ENCODE results near the gene TNFRSF18.
"Not testable (repeated sequence)": the region's sequence is repeated elsewhere in the genome, so short reads cannot be mapped to it uniquely, and the experiment has no call there.

TNFRSF18 gene

DNA sequence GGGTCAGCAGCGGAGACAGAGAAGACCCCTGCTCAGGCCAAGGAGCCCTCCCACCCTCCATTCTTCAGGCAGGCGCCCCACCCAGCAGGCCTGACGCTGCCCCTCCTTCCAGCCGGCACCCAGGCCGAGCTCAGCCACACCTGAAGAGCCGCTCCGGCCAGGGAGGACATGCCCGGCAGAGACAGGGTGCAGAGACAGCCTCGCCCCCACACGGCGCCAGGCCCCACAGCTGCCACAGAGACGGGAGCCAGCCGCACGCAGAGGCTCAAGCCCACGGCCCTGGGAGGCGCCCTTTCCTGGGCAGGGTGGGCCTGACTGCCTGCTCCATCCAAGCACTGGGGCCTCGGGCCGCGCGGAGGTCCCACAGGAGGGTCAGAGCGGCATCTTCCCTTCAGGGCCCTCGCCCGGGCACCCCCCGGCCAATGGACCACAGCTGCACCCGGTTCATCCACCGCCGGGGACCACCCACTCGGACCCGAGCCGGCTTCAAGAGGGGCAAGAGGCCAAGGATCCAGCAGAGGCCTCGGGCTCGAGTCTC is 27.5 kb downstream of the TNFRSF18 start:
- in situ Hi-C loops (cut with HindIII; ENCODE audit: low pct_unique_long_range_greater_than_20kb, low sequenced_read_pairs) = no loop called here
- DNase-seq (ENCODE audit: low read depth in 1 of 2, low spot score in 1 of 2) = no peak
- TF ChIP-seq JUND (IDR thresholded peaks at IDR 0.05; ENCODE audit: low read depth) = no peak

DNA sequence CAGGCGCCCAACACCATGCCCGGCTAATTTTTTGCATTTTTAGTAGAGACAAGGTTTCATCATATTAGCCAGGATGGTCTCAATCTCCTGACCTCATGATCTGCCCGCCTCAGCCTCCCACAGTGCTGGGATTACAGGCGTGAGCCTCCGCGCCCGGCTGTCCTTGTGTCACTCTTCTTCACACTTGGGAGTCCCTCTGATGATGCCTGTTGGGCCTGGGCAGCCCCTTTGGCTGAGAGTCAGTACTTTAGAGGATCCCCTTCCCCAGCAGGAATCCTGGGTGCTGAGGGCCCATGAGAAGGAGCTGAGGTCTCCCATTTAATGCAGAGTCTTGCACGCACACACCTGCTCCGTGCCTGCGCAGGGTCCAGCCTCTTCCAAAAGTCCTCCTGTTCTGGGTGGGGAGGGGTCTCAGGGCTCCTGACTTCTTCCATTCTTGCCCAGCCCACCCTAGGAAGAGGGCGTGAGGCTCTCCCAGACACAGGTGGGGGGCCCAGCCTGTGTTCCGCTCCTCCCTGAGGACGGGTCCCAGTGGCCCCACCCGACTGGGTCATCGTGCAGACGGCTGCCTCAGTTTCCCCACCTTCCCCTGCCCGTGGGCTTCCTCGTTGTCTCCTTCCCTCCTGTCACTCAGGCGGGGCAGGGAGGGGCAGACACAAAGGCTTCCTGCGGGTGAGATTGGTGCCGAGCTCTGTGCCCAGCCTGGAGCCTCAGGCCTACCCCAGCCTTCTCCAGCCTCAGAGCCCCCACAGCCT is 28.8 kb downstream of the TNFRSF18 start:
- in situ Hi-C loops (cut with HindIII; ENCODE audit: low pct_unique_long_range_greater_than_20kb, low sequenced_read_pairs) = no loop called here

DNA sequence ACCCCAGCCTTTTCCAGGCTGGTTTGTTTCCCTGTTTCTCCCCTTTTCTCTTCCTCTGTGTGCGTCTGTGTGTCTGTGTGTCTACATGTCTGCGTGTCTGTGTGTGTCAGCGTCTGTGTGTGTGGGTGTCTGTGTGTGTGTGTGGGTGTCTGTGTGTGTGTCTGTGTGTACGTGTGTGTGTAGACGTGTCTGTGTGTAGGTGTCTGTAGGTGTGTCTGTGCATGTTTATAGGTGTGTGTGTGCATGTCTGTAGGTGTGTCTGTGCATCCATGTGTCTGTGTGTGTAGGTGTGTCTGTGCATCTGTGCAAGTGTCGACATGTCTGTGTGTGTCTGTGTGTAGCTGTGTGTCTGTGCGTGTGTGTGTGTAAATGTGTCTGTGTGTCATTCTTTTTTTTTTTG is 29.5 kb downstream of the TNFRSF18 start:
- in situ Hi-C loops (cut with HindIII; ENCODE audit: low pct_unique_long_range_greater_than_20kb, low sequenced_read_pairs) = no loop called here
- no peak for DNase-seq (ENCODE audit: low read depth in 1 of 2, low spot score in 1 of 2)

More for the DNA sequence above, 28.8 kb downstream of the TNFRSF18 start:
- no peak for TF ChIP-seq JUND (IDR thresholded peaks at IDR 0.05; ENCODE audit: low read depth)
- DNase-seq (ENCODE audit: low read depth in 1 of 2, low spot score in 1 of 2) = no peak

DNA sequence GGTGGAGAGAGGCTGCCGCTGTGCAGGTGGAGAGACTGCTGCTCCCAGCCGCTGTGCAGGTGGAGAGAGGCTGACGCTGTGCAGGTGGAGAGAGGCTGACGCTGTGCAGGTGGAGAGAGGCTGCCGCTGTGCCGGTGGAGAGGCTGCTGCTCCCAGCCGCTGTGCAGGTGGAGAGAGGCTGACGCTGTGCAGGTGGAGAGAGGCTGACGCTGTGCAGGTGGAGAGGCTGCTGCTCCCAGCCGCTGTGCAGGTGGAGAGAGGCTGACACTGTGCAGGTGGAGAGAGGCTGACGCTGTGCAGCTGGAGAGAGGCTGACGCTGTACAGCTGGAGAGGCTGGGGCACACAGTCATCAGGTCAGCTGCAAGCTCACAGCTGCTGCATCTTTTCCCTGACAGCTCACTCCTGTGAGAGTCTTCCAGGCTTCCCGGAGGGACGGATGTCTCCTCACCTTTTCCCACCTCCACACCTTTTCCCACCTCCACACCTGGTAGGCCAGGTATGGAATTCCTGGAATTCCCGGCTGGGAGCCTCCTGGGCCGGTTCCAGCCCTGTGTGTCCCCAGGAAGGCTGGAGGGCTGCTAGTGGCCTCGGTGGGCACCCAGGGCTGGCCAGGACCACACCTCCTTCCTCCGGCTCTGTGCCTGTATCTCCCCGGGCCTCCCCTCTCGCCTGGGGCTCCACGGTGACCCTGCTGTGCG is 30.2 kb downstream of the TNFRSF18 start:
- DNase-seq (ENCODE audit: low read depth in 1 of 2, low spot score in 1 of 2); in situ Hi-C loops (cut with HindIII; ENCODE audit: low pct_unique_long_range_greater_than_20kb, low sequenced_read_pairs): not testable (repeated sequence)

More for the DNA sequence above, 29.5 kb downstream of the TNFRSF18 start:
- no peak for TF ChIP-seq JUND (IDR thresholded peaks at IDR 0.05; ENCODE audit: low read depth)

DNA sequence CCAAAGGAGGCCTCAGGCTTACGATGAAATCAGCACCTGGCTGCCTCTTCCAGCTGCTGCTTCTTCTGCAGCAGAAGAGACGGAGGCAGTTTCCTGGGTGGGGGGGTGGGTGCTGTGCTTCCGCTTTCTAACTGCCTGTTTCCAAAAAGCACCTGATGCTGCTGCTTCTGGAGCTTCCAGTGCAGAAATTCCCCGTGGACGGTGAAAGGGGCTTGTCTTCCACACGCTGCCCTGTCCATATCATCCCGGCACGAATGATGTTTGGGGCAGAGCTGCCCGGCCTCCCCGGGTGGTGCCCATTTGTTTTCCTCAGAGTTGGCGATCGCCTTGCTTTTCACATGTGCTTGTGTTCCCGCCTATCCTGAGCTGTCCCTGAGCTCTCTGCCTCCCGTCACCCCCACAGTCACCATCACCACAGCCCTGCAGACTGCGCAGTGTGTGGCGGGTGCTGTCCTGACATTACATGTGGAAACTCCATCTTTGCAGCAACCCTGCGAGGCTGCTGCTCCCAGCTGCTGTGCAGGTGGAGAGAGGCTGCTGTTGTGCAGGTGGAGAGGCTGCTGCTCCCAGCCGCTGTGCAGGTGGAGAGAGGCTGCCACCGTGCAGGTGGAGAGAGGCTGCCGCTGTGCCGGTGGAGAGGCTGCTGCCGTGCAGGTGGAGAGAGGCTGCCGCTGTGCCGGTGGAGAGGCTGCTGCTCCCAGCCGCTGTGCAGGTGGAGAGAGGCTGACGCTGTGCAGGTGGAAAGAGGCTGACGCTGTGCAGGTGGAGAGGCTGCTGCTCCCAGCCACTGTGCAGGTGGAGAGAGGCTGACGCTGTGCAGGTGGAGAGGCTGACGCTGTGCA is 30.9 kb downstream of the TNFRSF18 start:
- in situ Hi-C loops (cut with HindIII; ENCODE audit: low pct_unique_long_range_greater_than_20kb, low sequenced_read_pairs) = no loop called here
- no peak for DNase-seq (ENCODE audit: low read depth in 1 of 2, low spot score in 1 of 2)
- no peak for TF ChIP-seq JUND (IDR thresholded peaks at IDR 0.05; ENCODE audit: low read depth)

DNA sequence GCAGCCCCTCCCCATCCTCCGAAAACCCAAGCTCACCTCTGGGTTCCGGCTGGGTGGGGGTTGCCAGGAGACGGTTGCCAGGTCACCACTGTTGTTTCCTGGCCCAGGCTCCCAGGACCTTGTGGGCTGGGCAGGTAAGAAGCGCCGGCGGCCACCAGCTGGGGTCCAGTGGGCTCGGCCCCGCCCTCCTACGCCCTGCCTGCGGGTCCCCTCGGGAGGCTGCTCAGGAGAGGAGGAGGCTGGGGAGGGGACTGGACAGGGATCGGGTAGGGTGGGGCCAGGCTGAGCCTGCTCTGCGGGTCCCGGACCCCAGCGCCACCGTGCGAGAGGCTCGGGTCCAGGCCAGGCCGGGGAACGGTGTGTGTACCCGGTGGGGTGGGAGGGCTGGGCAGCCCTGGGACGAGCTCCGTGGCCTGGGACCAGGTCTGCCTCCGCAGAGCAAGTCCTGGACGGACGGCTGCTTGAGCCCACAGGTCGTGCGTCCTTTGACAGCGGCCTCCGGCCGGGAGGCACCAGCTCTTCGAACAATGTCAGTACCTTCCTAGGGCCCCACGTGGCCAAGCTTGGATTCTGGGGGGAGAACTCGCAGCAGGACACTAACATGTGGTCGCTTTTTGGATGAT is 32.5 kb downstream of the TNFRSF18 start, which contains the start of gene TTLL10:
TSS of gene TTLL10 (plus strand) at position 88 of the 623 bp plus-strand sequence. CDS start 5,336 bp downstream, outside the sequence.
- DNase-seq (ENCODE audit: low read depth in 1 of 2, low spot score in 1 of 2) = no peak
- in situ Hi-C loops (cut with HindIII; ENCODE audit: low pct_unique_long_range_greater_than_20kb, low sequenced_read_pairs) = no loop called here
- TF ChIP-seq JUND (IDR thresholded peaks at IDR 0.05; ENCODE audit: low read depth) = no peak

DNA sequence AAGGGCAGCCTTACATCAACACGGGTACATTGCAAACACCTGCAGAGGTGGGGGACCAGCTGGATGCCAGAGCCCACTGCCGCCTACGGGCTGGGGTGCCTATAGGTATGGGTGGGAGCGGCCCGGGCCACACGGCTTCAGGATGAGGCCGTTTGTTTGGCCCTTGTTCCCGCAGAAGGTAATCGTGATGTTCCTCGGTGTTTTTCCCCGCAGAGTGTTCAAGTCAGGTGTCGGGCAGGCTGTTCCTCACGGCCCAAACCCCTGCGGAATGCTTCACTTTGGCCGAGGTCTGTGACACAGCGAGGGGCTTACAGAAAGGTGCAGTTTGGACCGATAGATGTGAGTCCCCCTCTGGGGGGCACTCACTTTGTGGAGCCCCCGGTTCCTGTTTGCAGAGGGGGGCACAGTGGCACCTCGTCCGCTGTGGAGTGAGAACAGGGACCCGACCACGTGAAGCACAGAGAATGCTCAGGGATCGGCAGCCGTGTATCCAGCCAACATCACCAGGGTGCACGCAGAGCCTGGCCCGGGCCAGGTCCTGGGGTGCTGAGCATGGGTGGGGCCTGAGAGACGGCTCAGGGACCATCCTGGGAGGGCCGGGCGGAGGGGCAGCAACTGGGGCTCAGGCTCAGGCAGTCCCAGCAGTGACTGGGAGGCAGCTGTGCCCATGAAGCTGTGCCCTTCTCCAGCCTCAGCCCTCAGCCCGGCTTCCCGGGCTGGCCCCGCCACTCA is 33.2 kb downstream of the TNFRSF18 start:
- no peak for DNase-seq (ENCODE audit: low read depth in 1 of 2, low spot score in 1 of 2)
- TF ChIP-seq JUND (IDR thresholded peaks at IDR 0.05; ENCODE audit: low read depth) = no peak
- in situ Hi-C loops (cut with HindIII; ENCODE audit: low pct_unique_long_range_greater_than_20kb, low sequenced_read_pairs) = no loop called here

DNA sequence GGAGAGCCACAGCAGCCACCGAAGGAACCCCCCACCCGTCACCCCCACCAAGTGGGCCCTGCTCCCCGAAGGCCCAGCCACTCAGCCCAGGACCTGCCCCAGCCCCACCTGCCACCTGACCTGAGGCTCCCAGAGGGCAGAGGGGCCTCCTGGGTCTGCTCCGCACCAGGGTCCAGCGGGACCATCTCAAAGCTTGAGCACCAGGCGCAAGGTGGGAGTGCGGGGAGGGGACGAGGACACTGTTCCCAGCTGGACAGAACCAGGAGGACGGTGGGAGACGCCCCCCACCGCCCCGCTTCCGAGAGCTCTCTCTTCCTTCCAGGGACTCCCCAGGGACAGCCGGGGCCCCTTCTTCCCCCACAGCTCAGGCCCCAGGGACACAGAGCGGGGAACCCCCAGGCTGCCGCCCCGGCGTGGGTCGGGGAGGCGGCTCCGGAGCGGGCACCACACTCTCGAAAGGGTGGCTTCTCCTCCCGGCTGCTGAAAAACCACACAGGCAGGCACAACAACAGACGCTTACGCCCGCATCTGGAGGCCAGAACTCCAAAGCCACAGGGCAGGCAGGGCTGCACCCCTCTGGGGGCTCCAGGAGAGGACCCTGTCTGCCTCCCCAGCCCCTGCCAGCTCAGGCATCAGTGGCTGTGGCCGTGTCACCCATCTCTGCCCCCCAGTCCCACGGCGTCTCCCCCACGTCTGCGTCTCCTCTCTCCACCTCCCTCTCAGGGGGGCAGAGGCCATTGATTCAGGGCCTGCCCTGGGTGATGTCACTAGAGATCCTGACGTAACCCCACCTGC is 34.6 kb downstream of the TNFRSF18 start:
- in situ Hi-C loops (cut with HindIII; ENCODE audit: low pct_unique_long_range_greater_than_20kb, low sequenced_read_pairs) = no loop called here
- TF ChIP-seq JUND (IDR thresholded peaks at IDR 0.05; ENCODE audit: low read depth) = no peak
- DNase-seq (ENCODE audit: low read depth in 1 of 2, low spot score in 1 of 2) = no peak

DNA sequence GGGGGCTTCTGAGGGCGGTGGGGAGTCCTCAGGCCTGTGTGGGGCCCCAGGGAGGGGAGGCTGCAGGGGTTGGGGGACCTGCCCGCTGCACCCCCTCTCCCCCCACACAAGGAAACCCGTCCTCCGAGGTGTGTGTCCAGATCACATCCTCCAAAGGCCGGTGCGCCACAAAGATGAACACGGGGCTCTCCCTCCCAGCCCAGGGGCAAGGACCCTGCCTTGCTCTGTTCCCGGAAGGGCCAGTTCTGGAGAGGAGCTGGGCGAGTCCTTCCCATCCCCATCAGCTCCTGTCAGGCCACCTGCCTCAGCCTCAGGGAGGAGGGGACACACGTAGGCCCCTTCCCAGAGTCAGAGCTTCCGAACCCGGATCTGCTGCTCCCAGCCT is 35.2 kb downstream of the TNFRSF18 start:
- in situ Hi-C loops (cut with HindIII; ENCODE audit: low pct_unique_long_range_greater_than_20kb, low sequenced_read_pairs) = no loop called here
- no peak for TF ChIP-seq JUND (IDR thresholded peaks at IDR 0.05; ENCODE audit: low read depth)
- no peak for DNase-seq (ENCODE audit: low read depth in 1 of 2, low spot score in 1 of 2)

DNA sequence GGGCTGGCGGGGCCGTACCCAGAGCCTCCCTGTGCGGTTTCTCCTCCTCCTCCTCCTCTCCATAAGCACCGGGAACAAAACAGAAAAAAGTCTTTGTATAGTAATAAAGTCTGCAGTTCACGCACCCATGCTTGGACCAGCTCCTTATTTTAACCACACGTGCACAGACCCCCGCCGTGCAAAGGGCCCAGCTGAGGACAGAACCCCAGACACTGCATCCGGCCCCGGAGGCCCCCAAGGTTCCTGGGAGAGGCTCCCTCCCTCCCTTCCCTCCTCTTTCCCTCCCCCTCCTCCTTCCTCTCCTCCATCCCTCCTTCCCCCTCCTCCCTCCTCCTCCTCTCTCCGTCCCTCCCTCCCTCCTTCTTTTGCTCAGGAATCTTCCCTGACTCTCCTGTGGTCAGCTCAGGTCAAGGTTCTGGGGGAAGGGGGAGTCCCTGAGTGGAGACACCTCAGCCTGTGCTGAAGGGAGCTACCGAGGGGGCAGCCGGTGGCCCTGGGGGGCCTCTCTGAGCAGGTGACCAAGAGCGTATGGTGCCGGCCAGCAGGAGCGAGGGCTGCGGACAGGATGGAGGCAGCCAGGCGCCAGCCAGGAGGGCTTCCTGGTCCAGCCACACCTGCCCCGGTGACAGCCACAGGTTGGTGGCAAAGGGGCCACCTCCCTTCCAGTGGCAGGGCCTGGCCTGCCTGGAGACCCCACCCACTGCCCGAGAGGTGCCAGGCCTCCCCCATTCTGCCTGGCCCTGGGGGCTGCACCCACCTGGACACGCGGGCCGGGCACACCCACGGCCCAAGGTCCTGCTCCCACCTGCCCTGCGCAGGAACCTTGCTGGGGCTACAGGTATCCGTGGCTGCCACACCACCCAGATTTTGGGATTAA is 35.9 kb downstream of the TNFRSF18 start:
- DNase-seq (ENCODE audit: low read depth in 1 of 2, low spot score in 1 of 2) = no peak
- in situ Hi-C loops (cut with HindIII; ENCODE audit: low pct_unique_long_range_greater_than_20kb, low sequenced_read_pairs) = no loop called here
- no peak for TF ChIP-seq JUND (IDR thresholded peaks at IDR 0.05; ENCODE audit: low read depth)

All from T47D (cell line).